ENCODE data around the gene PCNX1.

Gene PCNX1

GRCh38 chr14:70882776-70883492 is 24.3 kb upstream of the PCNX1 start:
- Histone ChIP-seq H3K27ac (replicated peaks) (peak overlapping the region; percentile 97), H3K27me3 (ENCODE audit: insufficient read depth, poor library complexity, severe bottlenecking) (no peaks in the 10 kb centered on the region), H3K4me3 (replicated peaks; ENCODE audit: insufficient read depth, low read length) (no peak overlapping the region)
- TF ChIP-seq CTCF (IDR thresholded peaks at IDR 0.05; ENCODE audit: insufficient read depth, low read length) (no peak), GABPA (IDR thresholded peaks at IDR 0.05; ENCODE audit: low read depth) (no peak), POLR2AphosphoS5 (IDR thresholded peaks at IDR 0.05; ENCODE audit: low read depth) (peak; percentile 41), SPI1 (IDR thresholded peaks at IDR 0.05; ENCODE audit: borderline replicate concordance, low read depth) (peak; percentile 41; the same call in 1 of the 2 replicates), REST (IDR thresholded peaks at IDR 0.05; ENCODE audit: insufficient replicate concordance, low read depth) (no peak)
- DNase-seq (ENCODE audit: low read depth in 1 of 2, low spot score in 1 of 2) = peak; percentile 78 to 82

GRCh38 chr14:70884595-70885342 is 22.5 kb upstream of the PCNX1 start:
- Histone ChIP-seq H3K4me3 (replicated peaks; ENCODE audit: insufficient read depth, low read length) (no peak overlapping the region), H3K27me3 (ENCODE audit: insufficient read depth, poor library complexity, severe bottlenecking) (no peaks in the 10 kb centered on the region), H3K27ac (replicated peaks) (peak overlapping the region; percentile 97)
- no peak for DNase-seq (ENCODE audit: low read depth in 1 of 2, low spot score in 1 of 2)
- TF ChIP-seq POLR2AphosphoS5 (IDR thresholded peaks at IDR 0.05; ENCODE audit: low read depth) = no peak
- TF ChIP-seq CTCF (IDR thresholded peaks at IDR 0.05; ENCODE audit: insufficient read depth, low read length) = no peak
- TF ChIP-seq SPI1 (IDR thresholded peaks at IDR 0.05; ENCODE audit: borderline replicate concordance, low read depth) = no peak
- no peak for TF ChIP-seq REST (IDR thresholded peaks at IDR 0.05; ENCODE audit: insufficient replicate concordance, low read depth)
- no peak for TF ChIP-seq GABPA (IDR thresholded peaks at IDR 0.05; ENCODE audit: low read depth)

GRCh38 chr14:70885343-70886022 is 21.8 kb upstream of the PCNX1 start:
- H3K27ac ChIP-seq (replicated peaks) = peak overlapping the region; percentile 97
- no peak for DNase-seq (ENCODE audit: low read depth in 1 of 2, low spot score in 1 of 2)
- TF ChIP-seq GABPA (IDR thresholded peaks at IDR 0.05; ENCODE audit: low read depth) = no peak
- TF ChIP-seq CTCF (IDR thresholded peaks at IDR 0.05; ENCODE audit: insufficient read depth, low read length) = no peak
- TF ChIP-seq SPI1 (IDR thresholded peaks at IDR 0.05; ENCODE audit: borderline replicate concordance, low read depth) = no peak
- no peak for TF ChIP-seq POLR2AphosphoS5 (IDR thresholded peaks at IDR 0.05; ENCODE audit: low read depth)
- no peak for TF ChIP-seq REST (IDR thresholded peaks at IDR 0.05; ENCODE audit: insufficient replicate concordance, low read depth)
- H3K27me3 ChIP-seq (ENCODE audit: insufficient read depth, poor library complexity, severe bottlenecking) = no peaks in the 10 kb centered on the region
- H3K4me3 ChIP-seq (replicated peaks; ENCODE audit: insufficient read depth, low read length) = no peak overlapping the region
